ENCODE results near the gene JOSD2.

GRCh38 chr19:50465000-50465399 is 46.0 kb downstream of the JOSD2 start:
- TF ChIP-seq, protein P1, sequence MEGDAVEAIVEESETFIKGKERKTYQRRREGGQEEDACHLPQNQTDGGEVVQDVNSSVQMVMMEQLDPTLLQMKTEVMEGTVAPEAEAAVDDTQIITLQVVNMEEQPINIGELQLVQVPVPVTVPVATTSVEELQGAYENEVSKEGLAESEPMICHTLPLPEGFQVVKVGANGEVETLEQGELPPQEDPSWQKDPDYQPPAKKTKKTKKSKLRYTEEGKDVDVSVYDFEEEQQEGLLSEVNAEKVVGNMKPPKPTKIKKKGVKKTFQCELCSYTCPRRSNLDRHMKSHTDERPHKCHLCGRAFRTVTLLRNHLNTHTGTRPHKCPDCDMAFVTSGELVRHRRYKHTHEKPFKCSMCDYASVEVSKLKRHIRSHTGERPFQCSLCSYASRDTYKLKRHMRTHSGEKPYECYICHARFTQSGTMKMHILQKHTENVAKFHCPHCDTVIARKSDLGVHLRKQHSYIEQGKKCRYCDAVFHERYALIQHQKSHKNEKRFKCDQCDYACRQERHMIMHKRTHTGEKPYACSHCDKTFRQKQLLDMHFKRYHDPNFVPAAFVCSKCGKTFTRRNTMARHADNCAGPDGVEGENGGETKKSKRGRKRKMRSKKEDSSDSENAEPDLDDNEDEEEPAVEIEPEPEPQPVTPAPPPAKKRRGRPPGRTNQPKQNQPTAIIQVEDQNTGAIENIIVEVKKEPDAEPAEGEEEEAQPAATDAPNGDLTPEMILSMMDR (IDR thresholded peaks at IDR 0.05), result no peak
- TF ChIP-seq POLR2AphosphoS5 (IDR thresholded peaks at IDR 0.05), result no peak
